ENCODE data around the gene FGF5.
"Not testable (repeated sequence)": the region's sequence is repeated elsewhere in the genome, so short reads cannot be mapped to it uniquely, and the experiment has no call there.

The FGF5 gene

GRCh38 chr4:80295826-80296225 lies 29.4 kb downstream of the FGF5 start:
- DNase-seq (ENCODE audit: low read depth): no peak

GRCh38 chr4:80301884-80302283 lies 35.4 kb downstream of the FGF5 start:
- no peak for DNase-seq (ENCODE audit: low read depth)

- DNase-seq (ENCODE audit: low read depth): no peak
These were observed 36.3 kb downstream of the FGF5 start for GRCh38 chr4:80302616-80303223.

- DNase-seq (ENCODE audit: low read depth): no peak
These were observed 39.0 kb downstream of the FGF5 start for GRCh38 chr4:80305466-80305865.

- no peak for DNase-seq (ENCODE audit: low read depth)
These were observed 39.8 kb downstream of the FGF5 start for GRCh38 chr4:80306260-80306659.

- no peak for DNase-seq (ENCODE audit: low read depth)
These were observed 40.8 kb downstream of the FGF5 start for GRCh38 chr4:80307183-80307735.

GRCh38 chr4:80307774-80308465 lies 41.5 kb downstream of the FGF5 start:
- no peak for DNase-seq (ENCODE audit: low read depth)

- DNase-seq (ENCODE audit: low read depth): no peak
These were observed 42.0 kb downstream of the FGF5 start for GRCh38 chr4:80308466-80308822.

- DNase-seq (ENCODE audit: low read depth): no peak
These were observed 43.0 kb downstream of the FGF5 start for GRCh38 chr4:80309294-80310004.

GRCh38 chr4:80311130-80311529 lies 44.7 kb downstream of the FGF5 start:
- DNase-seq (ENCODE audit: low read depth): no peak

- DNase-seq (ENCODE audit: low read depth): no peak
These were observed 45.7 kb downstream of the FGF5 start for GRCh38 chr4:80312124-80312523.

GRCh38 chr4:80313627-80314026 lies 47.2 kb downstream of the FGF5 start:
- DNase-seq (ENCODE audit: low read depth): no peak

GRCh38 chr4:80315848-80316247 lies 49.4 kb downstream of the FGF5 start:
- DNase-seq (ENCODE audit: low read depth): not testable (repeated sequence)

- no peak for DNase-seq (ENCODE audit: low read depth)
These were observed 54.9 kb downstream of the FGF5 start for GRCh38 chr4:80321341-80321740.

GRCh38 chr4:80321776-80322175 lies 55.3 kb downstream of the FGF5 start:
- no peak for DNase-seq (ENCODE audit: low read depth)

GRCh38 chr4:80322716-80323115 lies 56.3 kb downstream of the FGF5 start:
- no peak for DNase-seq (ENCODE audit: low read depth)

- no peak for DNase-seq (ENCODE audit: low read depth)
These were observed 57.7 kb downstream of the FGF5 start for GRCh38 chr4:80324171-80324570.

- no peak for DNase-seq (ENCODE audit: low read depth)
These were observed 65.2 kb downstream of the FGF5 start for GRCh38 chr4:80331693-80332092.

GRCh38 chr4:80333121-80333520 lies 66.7 kb downstream of the FGF5 start:
- no peak for DNase-seq (ENCODE audit: low read depth)

GRCh38 chr4:80334568-80334967 lies 68.1 kb downstream of the FGF5 start:
- DNase-seq (ENCODE audit: low read depth): no peak

GRCh38 chr4:80335226-80335553 lies 68.7 kb downstream of the FGF5 start:
- no peak for DNase-seq (ENCODE audit: low read depth)

GRCh38 chr4:80335554-80336358 lies 69.3 kb downstream of the FGF5 start, which contains the start of gene CFAP299:
TSS of gene CFAP299 (plus strand) at chr4:80335730.
- DNase-seq (ENCODE audit: low read depth): peak; percentile 7

Data from stimulated activated CD8-positive, alpha-beta memory T cell treated with anti-CD3 and anti-CD28 coated beads, Interleukin-15, amount 100 ng/mL, for 24 hours (primary cell).